Effector memory CD4-positive, alpha-beta T cell (primary cell): ENCODE data around the gene VPREB3.

Experiments used
- DNase-seq, 3 donors: peaks; one replicate each; pipeline ENCODE4 v3.0.0-alpha.2; 2020
- H3K27ac ChIP-seq: 2 replicates; pipeline ENCODE4 v1.7.0; 2013; ENCODE audit warnings: mild to moderate bottlenecking, low read length, moderate library complexity; ENCODE audit not compliant: insufficient read depth, poor library complexity, severe bottlenecking
- H3K27me3 ChIP-seq: replicated peaks from 2 replicates; pipeline ENCODE4 v1.7.0; 2013; ENCODE audit warnings: mild to moderate bottlenecking, low read length; ENCODE audit not compliant: insufficient read depth, control insufficient read depth, poor library complexity, severe bottlenecking
- H3K36me3 ChIP-seq: 2 replicates; pipeline ENCODE4 v1.7.0; 2013; ENCODE audit warnings: mild to moderate bottlenecking, low read length, moderate library complexity; ENCODE audit not compliant: control insufficient read depth, insufficient read depth
- H3K4me1 ChIP-seq: 2 replicates; pipeline ENCODE4 v1.7.0; 2013; ENCODE audit warnings: low read length, mild to moderate bottlenecking; ENCODE audit not compliant: control insufficient read depth, insufficient read depth, poor library complexity, severe bottlenecking
- H3K4me3 ChIP-seq: 2 replicates; pipeline ENCODE4 v1.7.0; 2013; ENCODE audit warnings: low read length, low read depth, mild to moderate bottlenecking; ENCODE audit not compliant: insufficient read depth, poor library complexity, severe bottlenecking
- H3K9me3 ChIP-seq: 2 replicates; pipeline ENCODE4 v1.7.0; 2013; ENCODE audit warnings: mild to moderate bottlenecking, low read length, moderate library complexity; ENCODE audit not compliant: control insufficient read depth
- total RNA-seq, 3 donors: gene quantifications; one replicate each; lab custom pipeline; 2026; lab: John Stamatoyannopoulos, UW

VPREB3 gene
- 0 reads per million in 3 donors for total RNA-seq

GRCh38 chr22:23754220-23754919 is at the start of gene VPREB3:
Gene VPREB3, minus strand, starts transcription at chr22:23754425. Its CDS starts 62 bp downstream, at chr22:23754363.
- Histone ChIP-seq H3K4me3 (no peak within 1 kb of the TSS), H3K4me1 (peaks cover 11% of the 10 kb centered on the region)

GRCh38 chr22:23803001-23803819 is 49.0 kb upstream of the VPREB3 start:
- no peaks in the 10 kb centered on the region for H3K9me3 ChIP-seq
- H3K27ac ChIP-seq: no peak overlapping the region
- DNase-seq: no peak
- no peak overlapping the region for H3K4me3 ChIP-seq
- H3K4me1 ChIP-seq: no peaks in the 10 kb centered on the region
- peaks cover 72% of the 10 kb centered on the region for H3K36me3 ChIP-seq
- no peaks in the 10 kb centered on the region for H3K27me3 ChIP-seq

More at GRCh38 chr22:23754220-23754919, at the start of gene VPREB3:
- Histone ChIP-seq H3K9me3 (no peaks in the 10 kb centered on the region), H3K36me3 (no peaks in the 10 kb centered on the region), H3K27ac (no peak within 1 kb of the TSS), H3K27me3 (no peaks in the 10 kb centered on the region)
- no peak for DNase-seq

GRCh38 chr22:23801886-23802377 is 47.7 kb upstream of the VPREB3 start:
- Histone ChIP-seq H3K9me3 (no peaks in the 10 kb centered on the region), H3K27ac (no peak overlapping the region), H3K27me3 (no peaks in the 10 kb centered on the region), H3K36me3 (peaks cover 73% of the 10 kb centered on the region), H3K4me3 (no peak overlapping the region), H3K4me1 (no peaks in the 10 kb centered on the region)
- no peak for DNase-seq

GRCh38 chr22:23801238-23801821 is 47.1 kb upstream of the VPREB3 start:
- Histone ChIP-seq H3K4me1 (no peaks in the 10 kb centered on the region), H3K36me3 (peaks cover 67% of the 10 kb centered on the region), H3K9me3 (no peaks in the 10 kb centered on the region), H3K4me3 (no peak overlapping the region), H3K27me3 (no peaks in the 10 kb centered on the region), H3K27ac (no peak overlapping the region)
- DNase-seq: no peak

- Histone ChIP-seq H3K27me3 (no peaks in the 10 kb centered on the region), H3K9me3 (no peaks in the 10 kb centered on the region), H3K27ac (no peak overlapping the region), H3K36me3 (peaks cover 66% of the 10 kb centered on the region), H3K4me1 (no peaks in the 10 kb centered on the region), H3K4me3 (no peak overlapping the region)
- DNase-seq: no peak
Observed at GRCh38 chr22:23800297-23801237, 46.3 kb upstream of the VPREB3 start.

GRCh38 chr22:23796461-23796860 is 42.2 kb upstream of the VPREB3 start:
- H3K4me3 ChIP-seq: no peak overlapping the region
- no peak for DNase-seq
- H3K4me1 ChIP-seq: no peaks in the 10 kb centered on the region
- no peaks in the 10 kb centered on the region for H3K27me3 ChIP-seq
- H3K9me3 ChIP-seq: no peaks in the 10 kb centered on the region
- H3K36me3 ChIP-seq: peaks cover 58% of the 10 kb centered on the region
- H3K27ac ChIP-seq: no peak overlapping the region

GRCh38 chr22:23793326-23793725 is 39.1 kb upstream of the VPREB3 start:
- Histone ChIP-seq H3K9me3 (no peaks in the 10 kb centered on the region), H3K27ac (no peak overlapping the region), H3K4me1 (no peaks in the 10 kb centered on the region), H3K4me3 (no peak overlapping the region), H3K36me3 (peaks cover 42% of the 10 kb centered on the region), H3K27me3 (no peaks in the 10 kb centered on the region)
- DNase-seq: no peak

GRCh38 chr22:23791738-23792645 is 37.8 kb upstream of the VPREB3 start:
- peaks cover 35% of the 10 kb centered on the region for H3K36me3 ChIP-seq
- no peak for DNase-seq
- no peak overlapping the region for H3K4me3 ChIP-seq
- peaks cover 7% of the 10 kb centered on the region for H3K4me1 ChIP-seq
- H3K27ac ChIP-seq: no peak overlapping the region
- H3K27me3 ChIP-seq: no peaks in the 10 kb centered on the region
- no peaks in the 10 kb centered on the region for H3K9me3 ChIP-seq
